PC-3 (cell line): ENCODE results near the gene IDH3G.

ENCODE experiments used
- CTCF ChIP-seq: fragments of 300-600 bp; sonication (generic); conservative IDR thresholded peaks from 2 replicates; pipeline ENCODE4 v1.5.1; 2017; ENCODE audit warnings: antibody characterized with exemption, low read depth, mild to moderate bottlenecking, low read length
- EZH2 ChIP-seq: fragments of 300-600 bp; sonication (generic); IDR thresholded peaks from one replicate; pipeline ENCODE4 v1.6.1; 2017; ENCODE audit warnings: antibody characterized with exemption, mild to moderate bottlenecking, low read length; ENCODE audit not compliant: unreplicated experiment
- EZH2phosphoT487 ChIP-seq: fragments of 300-600 bp; sonication (generic); IDR thresholded peaks from 2 replicates; pipeline ENCODE4 v1.6.1; 2018; ENCODE audit warnings: mild to moderate bottlenecking, antibody characterized with exemption, low read length, borderline replicate concordance

- no peak for TF ChIP-seq CTCF
- no peak for TF ChIP-seq EZH2
- no peak for TF ChIP-seq EZH2phosphoT487
Measured at GRCh38 chrX:153836921-153837320, 42.7 kb upstream of the IDH3G start.
